H9 (cell line): ENCODE results near the gene TMEM272. TPM values are rescaled to one million over a fixed set of nuclear protein-coding genes. Genes with fewer than 3 reads are reported as not detected.

Source experiments
- DNase-seq: peaks from one replicate; pipeline ENCODE4 v3.0.0-alpha.2; 2017
- H2AFZ ChIP-seq: one replicate; pipeline ENCODE4 v1.6.1; 2013; ENCODE audit warnings: mild to moderate bottlenecking, low read length, control low read depth, moderate library complexity
- H2AK5ac ChIP-seq: 2 replicates; pipeline ENCODE4 v1.6.1; 2013; ENCODE audit warnings: low read length, control low read depth, mixed read lengths; ENCODE audit not compliant: insufficient read length
- H2BK120ac ChIP-seq: one replicate; pipeline ENCODE4 v1.6.1; 2013; ENCODE audit warnings: low read depth, mild to moderate bottlenecking, low read length, control low read depth, inconsistent platforms; ENCODE audit not compliant: poor library complexity, severe bottlenecking
- H2BK12ac ChIP-seq: 2 replicates; pipeline ENCODE4 v1.6.1; 2013; ENCODE audit warnings: low read length, control low read depth, mixed read lengths, low read depth; ENCODE audit not compliant: insufficient read length
- H2BK15ac ChIP-seq: 2 replicates; pipeline ENCODE4 v1.6.1; 2013; ENCODE audit warnings: low read depth, low read length, control low read depth
- H2BK20ac ChIP-seq: one replicate; pipeline ENCODE4 v1.6.1; 2013; ENCODE audit warnings: low read depth, mild to moderate bottlenecking, low read length, control low read depth, inconsistent platforms; ENCODE audit not compliant: poor library complexity, severe bottlenecking
- H2BK5ac ChIP-seq: 2 replicates; pipeline ENCODE4 v1.6.1; 2013; ENCODE audit warnings: low read length, control low read depth, mixed read lengths; ENCODE audit not compliant: insufficient read length
- H3K14ac ChIP-seq: 2 replicates; pipeline ENCODE4 v1.6.1; 2013; ENCODE audit warnings: low read length, control low read depth; ENCODE audit not compliant: insufficient read depth
- H3K18ac ChIP-seq: 2 replicates; pipeline ENCODE4 v1.6.1; 2013; ENCODE audit warnings: low read depth, mild to moderate bottlenecking, mixed read lengths, low read length, control low read depth; ENCODE audit not compliant: insufficient read length
- H3K23ac ChIP-seq: 2 replicates; pipeline ENCODE4 v1.6.1; 2013; ENCODE audit warnings: low read length, control low read depth, mixed read lengths, low read depth; ENCODE audit not compliant: insufficient read length
- H3K23me2 ChIP-seq: 2 replicates; pipeline ENCODE4 v1.6.1; 2013; ENCODE audit warnings: low read depth, mild to moderate bottlenecking, mixed read lengths, low read length, control low read depth; ENCODE audit not compliant: insufficient read length, poor library complexity, severe bottlenecking
- H3K27ac ChIP-seq: 2 replicates; pipeline ENCODE4 v1.5.1; 2013; ENCODE audit warnings: low read length, control low read depth, mixed read lengths, low read depth; ENCODE audit not compliant: insufficient read length
- H3K27me3 ChIP-seq: 2 replicates; pipeline ENCODE4 v1.6.1; 2013; ENCODE audit warnings: low read length, control low read depth, inconsistent platforms; ENCODE audit not compliant: insufficient read depth
- H3K4ac ChIP-seq: 2 replicates; pipeline ENCODE4 v1.6.1; 2013; ENCODE audit warnings: low read depth, mild to moderate bottlenecking, control low read depth, inconsistent platforms, low read length, moderate library complexity
- H3K4me1 ChIP-seq: 2 replicates; pipeline ENCODE4 v1.6.1; 2013; ENCODE audit warnings: low read length, control low read depth, inconsistent platforms; ENCODE audit not compliant: insufficient read depth
- H3K4me2 ChIP-seq: 2 replicates; pipeline ENCODE4 v1.6.1; 2013; ENCODE audit warnings: low read length, control low read depth, mixed read lengths; ENCODE audit not compliant: insufficient read length, insufficient read depth
- H3K56ac ChIP-seq: 2 replicates; pipeline ENCODE4 v1.6.1; 2013; ENCODE audit warnings: low read depth, mild to moderate bottlenecking, mixed read lengths, low read length, control low read depth; ENCODE audit not compliant: insufficient read length
- H3K79me1 ChIP-seq: 2 replicates; pipeline ENCODE4 v1.6.1; 2013; ENCODE audit warnings: low read depth, mild to moderate bottlenecking, moderate library complexity, low read length, control low read depth, inconsistent platforms; ENCODE audit not compliant: insufficient read depth, poor library complexity, severe bottlenecking
- H3K79me2 ChIP-seq: 2 replicates; pipeline ENCODE4 v1.6.1; 2013; ENCODE audit warnings: low read length, control low read depth, inconsistent platforms; ENCODE audit not compliant: insufficient read depth
- H3K9ac ChIP-seq: 2 replicates; pipeline ENCODE4 v1.6.1; 2013; ENCODE audit warnings: low read length, control low read depth, mixed read lengths; ENCODE audit not compliant: insufficient read length; ENCODE audit errors: extremely low read depth
- H3K9me3 ChIP-seq: one replicate; pipeline ENCODE4 v1.6.1; 2013; ENCODE audit warnings: low read depth, low read length, inconsistent platforms; ENCODE audit not compliant: control insufficient read depth
- H3T11ph ChIP-seq: one replicate; pipeline ENCODE4 v1.6.1; 2013; ENCODE audit warnings: mild to moderate bottlenecking, low read length, control low read depth, inconsistent platforms
- H4K20me1 ChIP-seq: one replicate; pipeline ENCODE4 v1.6.1; 2013; ENCODE audit not compliant: control insufficient read depth, insufficient read length, insufficient read depth
- H4K5ac ChIP-seq: 2 replicates; pipeline ENCODE4 v1.6.1; 2013; ENCODE audit warnings: low read depth, mild to moderate bottlenecking, mixed read lengths, low read length, control low read depth; ENCODE audit not compliant: insufficient read length
- H4K8ac ChIP-seq: replicated peaks from 2 replicates; pipeline ENCODE4 v1.6.1; 2013; ENCODE audit warnings: low read length, control low read depth, mixed read lengths, low read depth; ENCODE audit not compliant: insufficient read length
- H4K91ac ChIP-seq: 2 replicates; pipeline ENCODE4 v1.6.1; 2013; ENCODE audit warnings: low read depth, mild to moderate bottlenecking, moderate library complexity, mixed read lengths, low read length, control low read depth; ENCODE audit not compliant: insufficient read length
- H3K27ac Mint-ChIP-seq, 3 experiments: 2 replicates in 2 of 3; 3 replicates in 1 of 3; pipeline ENCODE4 v1.8.0; 2020 to 2021; ENCODE audit warnings: mixed read lengths in 3 of 3, mild to moderate bottlenecking in 1 of 3, moderate library complexity in 1 of 3
- H3K27me3 Mint-ChIP-seq: 2 replicates; pipeline ENCODE4 v1.8.0; 2021; ENCODE audit warnings: low read depth, mild to moderate bottlenecking, moderate library complexity, mixed read lengths
- H3K36me3 Mint-ChIP-seq, 3 experiments: 2 replicates in 2 of 3; 3 replicates in 1 of 3; pipeline ENCODE4 v1.8.0; 2020 to 2021; ENCODE audit warnings: low read depth in 3 of 3, mixed read lengths in 3 of 3; ENCODE audit not compliant: insufficient read depth in 1 of 3
- H3K4me1 Mint-ChIP-seq, 2 experiments: 2 replicates each; pipeline ENCODE4 v1.8.0; 2020; ENCODE audit warnings: mixed read lengths in 2 of 2
- H3K4me3 Mint-ChIP-seq, 2 experiments: 2 replicates in 1 of 2; 3 replicates in 1 of 2; pipeline ENCODE4 v1.8.0; 2020 to 2021; ENCODE audit warnings: mild to moderate bottlenecking in 2 of 2, mixed read lengths in 2 of 2, moderate library complexity in 1 of 2
- H3K9me3 Mint-ChIP-seq, 2 experiments: 2 replicates in 1 of 2; 3 replicates in 1 of 2; pipeline ENCODE4 v1.8.0; 2020; ENCODE audit warnings: mild to moderate bottlenecking in 2 of 2, mixed read lengths in 2 of 2, moderate library complexity in 1 of 2
- WGBS: extraction: QIAGEN DNeasy Blood & Tissue Kit; methylation state at CpG from one replicate; pipeline ENCODE4 v1.1.7; 2013; ENCODE audit warnings: missing lambda C conversion rate, low lambda C conversion rate, mixed read lengths; ENCODE audit not compliant: insufficient read length; ENCODE audit errors: extremely low coverage; 5-methylcytosine and 5-hydroxymethylcytosine counted together
- total RNA-seq: library from RNA; stranded (reverse); gene quantifications from 2 replicates; pipeline ENCODE4 v1.2.1, GENCODE V29; 2021
- TF ChIP-seq, protein P1 (sequence below): fragments of 200-600 bp; sonication (generic); conservative IDR thresholded peaks from 3 replicates; pipeline ENCODE4 v1.8.0; 2021; ENCODE audit warnings: antibody characterized with exemption, mild to moderate bottlenecking

The TMEM272 gene
- total RNA-seq, 1 experiment from 2014 or later = not detected

DNA sequence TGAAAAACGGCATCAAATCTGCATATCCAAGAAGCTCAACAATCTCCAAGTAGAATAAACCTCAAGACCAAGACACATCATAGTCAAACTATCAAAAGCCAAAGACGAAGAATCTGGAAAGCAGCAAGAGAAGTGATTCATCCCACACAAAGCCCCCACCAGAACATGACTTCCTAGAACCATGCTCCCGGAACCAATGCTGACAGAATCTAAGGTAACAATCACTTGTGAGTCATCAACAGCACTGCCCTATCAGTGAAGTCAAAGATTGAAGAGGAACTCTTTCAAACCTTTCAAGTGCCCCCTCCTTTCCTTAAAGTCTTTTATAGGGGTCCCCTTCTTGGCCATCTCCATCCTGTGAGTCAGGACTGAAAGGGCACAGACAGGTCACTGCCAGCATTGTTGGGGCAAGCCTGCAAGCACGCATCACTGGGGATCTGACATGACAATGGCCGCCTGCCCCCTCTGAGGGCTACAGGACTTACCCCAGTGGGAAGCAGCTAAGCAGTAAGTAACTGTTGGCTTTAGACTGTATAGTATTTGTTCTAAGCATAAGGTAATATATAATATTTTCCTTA lies 16.8 kb upstream of the TMEM272 start, which contains the start of gene CCDC70:
Gene CCDC70 (plus strand): TSS at position 247 of the 578 bp plus-strand sequence. CDS start 3,443 bp downstream, outside the sequence.
- Histone ChIP-seq H4K5ac (no peak within 1 kb of the TSS), H2BK5ac (no peak within 1 kb of the TSS), H3K79me1 (no peaks in the 10 kb centered on the region), H2BK15ac (no peak within 1 kb of the TSS), H2AFZ (no peak within 1 kb of the TSS), H3K14ac (no peak within 1 kb of the TSS; the same call in 1 of the 2 replicates), H3K56ac (no peak within 1 kb of the TSS), H4K91ac (no peak within 1 kb of the TSS), H3K9me3 (no peaks in the 10 kb centered on the region), H3K27ac (no peak within 1 kb of the TSS), H4K8ac (no peak within 1 kb of the TSS), H3K23ac (no peak within 1 kb of the TSS), H3K79me2 (no peaks in the 10 kb centered on the region), H3K4ac (no peak within 1 kb of the TSS), H3K4me1 (no peaks in the 10 kb centered on the region), H3K23me2 (no peaks in the 10 kb centered on the region), H2BK120ac (no peak within 1 kb of the TSS), H2AK5ac (no peak within 1 kb of the TSS), H3K4me2 (no peak within 1 kb of the TSS), H2BK20ac (no peak within 1 kb of the TSS), H4K20me1 (no peaks in the 10 kb centered on the region), H2BK12ac (no peak within 1 kb of the TSS), H3T11ph (no peak within 1 kb of the TSS), H3K27me3 (no peaks in the 10 kb centered on the region), H3K9ac (no peak within 1 kb of the TSS), H3K18ac (no peak within 1 kb of the TSS)
- no peak for DNase-seq
- WGBS = no CpG with 5 or more reads among the region's 5 CpGs
- Mint-ChIP-seq H3K4me1 (peaks cover 7 to 11% of the 10 kb centered on the region in 2 experiments), H3K9me3 (no peaks in the 10 kb centered on the region), H3K27ac (no peak within 1 kb of the TSS), H3K4me3 (no peak within 1 kb of the TSS), H3K27me3 (peaks cover 5% of the 10 kb centered on the region), H3K36me3 (no peaks in the 10 kb centered on the region)
- TF ChIP-seq, protein P1, sequence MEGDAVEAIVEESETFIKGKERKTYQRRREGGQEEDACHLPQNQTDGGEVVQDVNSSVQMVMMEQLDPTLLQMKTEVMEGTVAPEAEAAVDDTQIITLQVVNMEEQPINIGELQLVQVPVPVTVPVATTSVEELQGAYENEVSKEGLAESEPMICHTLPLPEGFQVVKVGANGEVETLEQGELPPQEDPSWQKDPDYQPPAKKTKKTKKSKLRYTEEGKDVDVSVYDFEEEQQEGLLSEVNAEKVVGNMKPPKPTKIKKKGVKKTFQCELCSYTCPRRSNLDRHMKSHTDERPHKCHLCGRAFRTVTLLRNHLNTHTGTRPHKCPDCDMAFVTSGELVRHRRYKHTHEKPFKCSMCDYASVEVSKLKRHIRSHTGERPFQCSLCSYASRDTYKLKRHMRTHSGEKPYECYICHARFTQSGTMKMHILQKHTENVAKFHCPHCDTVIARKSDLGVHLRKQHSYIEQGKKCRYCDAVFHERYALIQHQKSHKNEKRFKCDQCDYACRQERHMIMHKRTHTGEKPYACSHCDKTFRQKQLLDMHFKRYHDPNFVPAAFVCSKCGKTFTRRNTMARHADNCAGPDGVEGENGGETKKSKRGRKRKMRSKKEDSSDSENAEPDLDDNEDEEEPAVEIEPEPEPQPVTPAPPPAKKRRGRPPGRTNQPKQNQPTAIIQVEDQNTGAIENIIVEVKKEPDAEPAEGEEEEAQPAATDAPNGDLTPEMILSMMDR = no peak
